Thyroid gland (tissue), 4 donors: ENCODE measurements around the gene INPP4B. TPM values are rescaled to one million over a fixed set of nuclear protein-coding genes. Genes with fewer than 3 reads are reported as not detected.

Experiments used
- DNase-seq, 2 donors: peaks; one replicate each; pipeline ENCODE4 v3.0.0-alpha.2; 2019
- H3K27ac ChIP-seq, 3 donors: fragments of 200-600 bp; sonication (generic); 1 replicate in 2 of 3; 2 replicates in 1 of 3; pipeline ENCODE4 v1.5.1; 2016 to 2019; ENCODE audit warnings: mild to moderate bottlenecking in 1 of 3, moderate library complexity in 1 of 3
- H3K27me3 ChIP-seq: fragments of 200-600 bp; sonication (generic); one replicate; pipeline ENCODE4 v1.5.1; 2019
- H3K36me3 ChIP-seq, 2 donors: fragments of 200-600 bp; sonication (generic); one replicate each; pipeline ENCODE4 v1.5.1; 2016 to 2019
- H3K4me1 ChIP-seq, 2 donors: fragments of 200-600 bp; sonication (generic); one replicate each; pipeline ENCODE4 v1.5.1; 2017 to 2019
- H3K4me3 ChIP-seq, 3 donors: fragments of 200-600 bp; sonication (generic); replicated peaks in 1 of 3; 1 replicate in 2 of 3; 2 replicates in 1 of 3; pipeline ENCODE4 v1.5.1; 2016; ENCODE audit warnings: mild to moderate bottlenecking in 1 of 3
- H3K9me3 ChIP-seq: fragments of 200-600 bp; sonication (generic); one replicate; pipeline ENCODE4 v1.5.1; 2017
- CTCF ChIP-seq, 6 experiments: fragments of 200-600 bp in 3 of 6; fragments of 450-650 bp in 3 of 6; sonication (generic) in 3 of 6; IDR thresholded peaks; one replicate each; pipeline ENCODE4 v1.5.1; 2016 to 2019; ENCODE audit warnings: antibody characterized with exemption in 6 of 6, mild to moderate bottlenecking in 2 of 6, inconsistent platforms in 1 of 6, moderate library complexity in 1 of 6
- POLR2A ChIP-seq, 2 donors: fragments of 450-650 bp; IDR thresholded peaks; one replicate each; pipeline ENCODE4 v1.6.1; 2017; ENCODE audit warnings: antibody characterized with exemption in 2 of 2, mild to moderate bottlenecking in 2 of 2, moderate library complexity in 1 of 2
- WGBS, 2 donors: methylation state at CpG; one replicate each; pipeline ENCODE4 v1.1.5; 2017; 5-methylcytosine and 5-hydroxymethylcytosine counted together
- intact Hi-C: fragments of 100-400 bp; cut with DNase I; formaldehyde crosslinking; loops from one replicate; pipeline ENCODE4 v1.15.1; 2023
- total RNA-seq, 4 donors: library from RNA; depleted of rRNA; stranded (reverse); fragments of >200 nt; gene quantifications; one replicate each; pipeline ENCODE4 v1.2.3, GENCODE V29; 2016

The INPP4B gene
- total RNA-seq, 4 donors from 2014 or later = 8.0 to 22.1 (median 12.0) TPM

DNA sequence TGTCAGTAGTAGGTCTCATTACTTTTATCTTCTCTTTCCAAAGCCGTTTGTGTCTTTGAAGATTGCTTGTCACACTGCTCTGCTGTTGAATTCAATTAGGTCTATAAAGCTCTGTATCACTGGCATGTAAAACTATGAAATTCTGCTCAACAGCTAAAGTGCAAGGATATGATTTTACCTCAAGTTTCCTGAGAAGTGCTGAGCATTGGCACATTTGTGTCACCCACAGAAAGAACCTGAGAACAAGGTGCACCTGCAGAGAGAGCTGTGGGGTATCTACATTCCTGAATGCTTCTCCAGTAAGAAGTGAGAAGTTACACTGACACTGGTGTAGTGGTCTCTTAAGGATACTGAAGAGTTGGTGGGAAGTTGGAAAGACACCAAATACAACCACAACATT lies 274.0 kb downstream of the INPP4B start:
- no peak overlapping the region for H3K27ac ChIP-seq
- no peaks in the 10 kb centered on the region for H3K4me1 ChIP-seq
- no peak overlapping the region for H3K4me3 ChIP-seq
- intact Hi-C loops = no loop called here
- H3K27me3 ChIP-seq = no peaks in the 10 kb centered on the region
- DNase-seq = no peak
- TF ChIP-seq CTCF (IDR thresholded peaks at IDR 0.05) (no peak), POLR2A (IDR thresholded peaks at IDR 0.05) (no peak)
- no peaks in the 10 kb centered on the region for H3K36me3 ChIP-seq
- 70 to 84% methylated on average over 1 of the region's 1 CpG for WGBS, 2 donors
- no peaks in the 10 kb centered on the region for H3K9me3 ChIP-seq

- TF ChIP-seq POLR2A (IDR thresholded peaks at IDR 0.05) = no peak
- no peak for TF ChIP-seq CTCF (IDR thresholded peaks at IDR 0.05)
- DNase-seq = no peak
- Histone ChIP-seq H3K9me3 (no peaks in the 10 kb centered on the region), H3K36me3 (no peaks in the 10 kb centered on the region), H3K27me3 (no peaks in the 10 kb centered on the region), H3K27ac (no peak overlapping the region), H3K4me1 (no peaks in the 10 kb centered on the region), H3K4me3 (no peak overlapping the region)
- WGBS, 2 donors = 67 to 68% methylated on average over 4 of the region's 4 CpGs
- intact Hi-C loops = no loop called here
These were observed 278.3 kb downstream of the INPP4B start for GRCh38 chr4:142567620-142568451.

- Histone ChIP-seq H3K4me3 (no peak overlapping the region), H3K4me1 (no peaks in the 10 kb centered on the region), H3K27me3 (no peaks in the 10 kb centered on the region), H3K36me3 (no peaks in the 10 kb centered on the region), H3K27ac (no peak overlapping the region), H3K9me3 (no peaks in the 10 kb centered on the region)
- TF ChIP-seq POLR2A (IDR thresholded peaks at IDR 0.05) (no peak), CTCF (IDR thresholded peaks at IDR 0.05) (no peak)
- no peak for DNase-seq
- intact Hi-C loops = no loop called here
- whole genome bisulfite sequencing, 2 donors = 67 to 72% methylated on average over 5 of the region's 5 CpGs
These were observed 278.9 kb downstream of the INPP4B start for GRCh38 chr4:142567199-142567598.

DNA sequence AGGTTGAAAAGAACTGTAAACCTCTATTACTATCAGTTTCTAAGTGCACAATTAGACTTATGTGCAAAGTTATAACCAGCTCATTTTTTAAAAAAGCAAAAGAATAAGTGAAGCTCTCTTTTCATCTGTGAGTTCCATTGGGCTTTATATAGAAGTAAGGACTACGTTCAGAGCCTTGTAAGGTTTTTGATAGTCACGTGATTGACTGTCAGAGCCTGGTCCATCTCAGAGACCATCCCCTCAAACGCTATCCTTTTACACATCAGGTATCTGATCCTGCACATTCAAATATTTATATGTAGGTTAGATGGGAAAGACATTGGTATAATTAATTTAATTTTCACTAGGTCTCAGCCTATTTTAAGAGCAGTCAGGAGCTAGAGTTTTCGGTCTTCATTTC lies 279.3 kb downstream of the INPP4B start:
- no peaks in the 10 kb centered on the region for H3K27me3 ChIP-seq
- 78 to 82% methylated on average over 4 of the region's 4 CpGs for WGBS, 2 donors
- no peak overlapping the region for H3K27ac ChIP-seq
- DNase-seq = no peak
- H3K4me3 ChIP-seq = no peak overlapping the region
- no peak for TF ChIP-seq POLR2A (IDR thresholded peaks at IDR 0.05)
- no peaks in the 10 kb centered on the region for H3K36me3 ChIP-seq
- intact Hi-C loops = no loop called here
- H3K9me3 ChIP-seq = no peaks in the 10 kb centered on the region
- H3K4me1 ChIP-seq = no peaks in the 10 kb centered on the region

DNA sequence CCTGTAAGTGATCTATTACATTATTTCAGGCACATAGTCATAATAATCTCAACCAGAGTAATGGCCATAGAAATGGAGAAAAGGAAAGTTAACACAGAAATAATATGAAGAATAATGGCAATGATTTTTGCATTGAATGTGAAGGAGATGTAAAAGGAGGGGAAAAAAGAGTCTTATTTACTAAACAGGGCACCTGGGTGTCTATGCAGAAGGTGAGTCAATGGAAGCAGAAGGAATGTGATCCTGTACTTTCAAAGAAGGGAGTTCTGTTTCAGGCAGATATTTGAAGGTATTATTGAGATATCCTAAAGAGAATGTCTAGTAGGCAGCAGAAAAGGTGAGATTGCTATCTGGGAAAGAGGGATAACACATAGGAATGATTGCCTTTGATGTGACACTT lies 279.9 kb downstream of the INPP4B start:
- no peak for DNase-seq
- no peaks in the 10 kb centered on the region for H3K4me1 ChIP-seq
- intact Hi-C loops = no loop called here
- H3K27me3 ChIP-seq = no peaks in the 10 kb centered on the region
- H3K4me3 ChIP-seq = no peak overlapping the region
- no peaks in the 10 kb centered on the region for H3K36me3 ChIP-seq
- H3K9me3 ChIP-seq = no peaks in the 10 kb centered on the region
- TF ChIP-seq CTCF (IDR thresholded peaks at IDR 0.05) (no peak), POLR2A (IDR thresholded peaks at IDR 0.05) (no peak)
- no peak overlapping the region for H3K27ac ChIP-seq
